ENCODE results near the gene RNF217. TPM values are rescaled to one million over a fixed set of nuclear protein-coding genes. Genes with fewer than 3 reads are reported as not detected.

Gene RNF217
- total and polyA plus RNA-seq, 2 of the 8 experiments (the other 6 are each of a cell fraction or from before 2014, with no cell fraction given) = 2.0 to 8.9 TPM

DNA sequence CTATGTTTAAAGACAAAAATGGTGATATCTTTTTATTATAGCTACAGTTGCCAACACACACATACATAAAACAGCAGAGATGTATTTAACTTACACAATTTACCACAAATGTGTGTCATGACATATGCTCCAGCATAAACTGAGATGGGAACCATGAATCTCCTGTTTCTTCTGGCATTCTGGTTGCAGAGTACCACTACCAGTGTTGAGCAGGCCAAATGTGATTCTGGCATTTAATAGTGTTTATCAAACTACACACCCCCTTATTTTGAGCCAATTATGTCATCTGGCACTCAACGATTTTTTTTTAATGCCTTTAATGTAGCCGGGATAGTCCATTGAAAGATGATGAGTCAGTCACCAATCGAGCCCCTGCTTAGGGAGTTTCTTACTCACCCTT is 132.3 kb downstream of the RNF217 start (continued):
- TF ChIP-seq, protein P1, sequence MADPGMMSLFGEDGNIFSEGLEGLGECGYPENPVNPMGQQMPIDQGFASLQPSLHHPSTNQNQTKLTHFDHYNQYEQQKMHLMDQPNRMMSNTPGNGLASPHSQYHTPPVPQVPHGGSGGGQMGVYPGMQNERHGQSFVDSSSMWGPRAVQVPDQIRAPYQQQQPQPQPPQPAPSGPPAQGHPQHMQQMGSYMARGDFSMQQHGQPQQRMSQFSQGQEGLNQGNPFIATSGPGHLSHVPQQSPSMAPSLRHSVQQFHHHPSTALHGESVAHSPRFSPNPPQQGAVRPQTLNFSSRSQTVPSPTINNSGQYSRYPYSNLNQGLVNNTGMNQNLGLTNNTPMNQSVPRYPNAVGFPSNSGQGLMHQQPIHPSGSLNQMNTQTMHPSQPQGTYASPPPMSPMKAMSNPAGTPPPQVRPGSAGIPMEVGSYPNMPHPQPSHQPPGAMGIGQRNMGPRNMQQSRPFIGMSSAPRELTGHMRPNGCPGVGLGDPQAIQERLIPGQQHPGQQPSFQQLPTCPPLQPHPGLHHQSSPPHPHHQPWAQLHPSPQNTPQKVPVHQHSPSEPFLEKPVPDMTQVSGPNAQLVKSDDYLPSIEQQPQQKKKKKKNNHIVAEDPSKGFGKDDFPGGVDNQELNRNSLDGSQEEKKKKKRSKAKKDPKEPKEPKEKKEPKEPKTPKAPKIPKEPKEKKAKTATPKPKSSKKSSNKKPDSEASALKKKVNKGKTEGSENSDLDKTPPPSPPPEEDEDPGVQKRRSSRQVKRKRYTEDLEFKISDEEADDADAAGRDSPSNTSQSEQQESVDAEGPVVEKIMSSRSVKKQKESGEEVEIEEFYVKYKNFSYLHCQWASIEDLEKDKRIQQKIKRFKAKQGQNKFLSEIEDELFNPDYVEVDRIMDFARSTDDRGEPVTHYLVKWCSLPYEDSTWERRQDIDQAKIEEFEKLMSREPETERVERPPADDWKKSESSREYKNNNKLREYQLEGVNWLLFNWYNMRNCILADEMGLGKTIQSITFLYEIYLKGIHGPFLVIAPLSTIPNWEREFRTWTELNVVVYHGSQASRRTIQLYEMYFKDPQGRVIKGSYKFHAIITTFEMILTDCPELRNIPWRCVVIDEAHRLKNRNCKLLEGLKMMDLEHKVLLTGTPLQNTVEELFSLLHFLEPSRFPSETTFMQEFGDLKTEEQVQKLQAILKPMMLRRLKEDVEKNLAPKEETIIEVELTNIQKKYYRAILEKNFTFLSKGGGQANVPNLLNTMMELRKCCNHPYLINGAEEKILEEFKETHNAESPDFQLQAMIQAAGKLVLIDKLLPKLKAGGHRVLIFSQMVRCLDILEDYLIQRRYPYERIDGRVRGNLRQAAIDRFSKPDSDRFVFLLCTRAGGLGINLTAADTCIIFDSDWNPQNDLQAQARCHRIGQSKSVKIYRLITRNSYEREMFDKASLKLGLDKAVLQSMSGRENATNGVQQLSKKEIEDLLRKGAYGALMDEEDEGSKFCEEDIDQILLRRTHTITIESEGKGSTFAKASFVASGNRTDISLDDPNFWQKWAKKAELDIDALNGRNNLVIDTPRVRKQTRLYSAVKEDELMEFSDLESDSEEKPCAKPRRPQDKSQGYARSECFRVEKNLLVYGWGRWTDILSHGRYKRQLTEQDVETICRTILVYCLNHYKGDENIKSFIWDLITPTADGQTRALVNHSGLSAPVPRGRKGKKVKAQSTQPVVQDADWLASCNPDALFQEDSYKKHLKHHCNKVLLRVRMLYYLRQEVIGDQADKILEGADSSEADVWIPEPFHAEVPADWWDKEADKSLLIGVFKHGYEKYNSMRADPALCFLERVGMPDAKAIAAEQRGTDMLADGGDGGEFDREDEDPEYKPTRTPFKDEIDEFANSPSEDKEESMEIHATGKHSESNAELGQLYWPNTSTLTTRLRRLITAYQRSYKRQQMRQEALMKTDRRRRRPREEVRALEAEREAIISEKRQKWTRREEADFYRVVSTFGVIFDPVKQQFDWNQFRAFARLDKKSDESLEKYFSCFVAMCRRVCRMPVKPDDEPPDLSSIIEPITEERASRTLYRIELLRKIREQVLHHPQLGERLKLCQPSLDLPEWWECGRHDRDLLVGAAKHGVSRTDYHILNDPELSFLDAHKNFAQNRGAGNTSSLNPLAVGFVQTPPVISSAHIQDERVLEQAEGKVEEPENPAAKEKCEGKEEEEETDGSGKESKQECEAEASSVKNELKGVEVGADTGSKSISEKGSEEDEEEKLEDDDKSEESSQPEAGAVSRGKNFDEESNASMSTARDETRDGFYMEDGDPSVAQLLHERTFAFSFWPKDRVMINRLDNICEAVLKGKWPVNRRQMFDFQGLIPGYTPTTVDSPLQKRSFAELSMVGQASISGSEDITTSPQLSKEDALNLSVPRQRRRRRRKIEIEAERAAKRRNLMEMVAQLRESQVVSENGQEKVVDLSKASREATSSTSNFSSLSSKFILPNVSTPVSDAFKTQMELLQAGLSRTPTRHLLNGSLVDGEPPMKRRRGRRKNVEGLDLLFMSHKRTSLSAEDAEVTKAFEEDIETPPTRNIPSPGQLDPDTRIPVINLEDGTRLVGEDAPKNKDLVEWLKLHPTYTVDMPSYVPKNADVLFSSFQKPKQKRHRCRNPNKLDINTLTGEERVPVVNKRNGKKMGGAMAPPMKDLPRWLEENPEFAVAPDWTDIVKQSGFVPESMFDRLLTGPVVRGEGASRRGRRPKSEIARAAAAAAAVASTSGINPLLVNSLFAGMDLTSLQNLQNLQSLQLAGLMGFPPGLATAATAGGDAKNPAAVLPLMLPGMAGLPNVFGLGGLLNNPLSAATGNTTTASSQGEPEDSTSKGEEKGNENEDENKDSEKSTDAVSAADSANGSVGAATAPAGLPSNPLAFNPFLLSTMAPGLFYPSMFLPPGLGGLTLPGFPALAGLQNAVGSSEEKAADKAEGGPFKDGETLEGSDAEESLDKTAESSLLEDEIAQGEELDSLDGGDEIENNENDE (IDR thresholded peaks at IDR 0.05; ENCODE audit: insufficient replicate concordance, low read length) = no peak
- TF ChIP-seq ZNF274 (IDR thresholded peaks at IDR 0.05; ENCODE audit: borderline replicate concordance, extremely low read depth, low read length) (no peak), BACH1 (IDR thresholded peaks at IDR 0.05; ENCODE audit: low read length) (no peak), RAD21 (IDR thresholded peaks at IDR 0.05 in 1 of 2, conservative IDR thresholded peaks at IDR 0.05 in 1 of 2; ENCODE audit: low read depth in 2 of 2, low read length in 2 of 2) (no peak), NRF1 (IDR thresholded peaks at IDR 0.05; ENCODE audit: low read depth, low read length) (no peak), YY1 (IDR thresholded peaks at IDR 0.05; ENCODE audit: low read depth, low read length) (no peak), SIRT6 (IDR thresholded peaks at IDR 0.05; ENCODE audit: low read length) (no peak), SIN3A (conservative IDR thresholded peaks at IDR 0.05 in 1 of 2, IDR thresholded peaks at IDR 0.05 in 1 of 2; ENCODE audit: low read depth in 1 of 2, low read length in 2 of 2) (no peak), CBX8 (IDR thresholded peaks at IDR 0.05; ENCODE audit: borderline replicate concordance, low read depth, low read length) (no peak), EP300 (IDR thresholded peaks at IDR 0.05; ENCODE audit: borderline replicate concordance in 1 of 2, low read depth in 2 of 2, low read length in 2 of 2) (no peak), SP1 (IDR thresholded peaks at IDR 0.05; ENCODE audit: low read depth, low read length) (no peak)

Measured in H1 (cell line).